AG04449 (cell line): ENCODE results near the gene LYVE1.
"Not testable (repeated sequence)": the region's sequence is repeated elsewhere in the genome, so short reads cannot be mapped to it uniquely, and the experiment has no call there.

ENCODE experiments used
- CTCF ChIA-PET: fragments of 350-600 bp; formaldehyde crosslinking; extraction: SDS; loops from one replicate; lab custom pipeline; 2021; ENCODE audit warnings: antibody characterized with exemption; lab: Yijun Ruan, JAX
- POLR2A ChIA-PET: fragments of 400-600, 350-600 bp; formaldehyde crosslinking; extraction: SDS; loops from one replicate; lab custom pipeline; 2020; ENCODE audit warnings: antibody characterized with exemption, inconsistent platforms; lab: Yijun Ruan, JAX
- DNase-seq: peaks from one replicate; pipeline ENCODE4 v3.0.0-alpha.2; 2010; ENCODE audit warnings: low read depth, low spot score
- H3K4me3 ChIP-seq: 2 replicates; pipeline ENCODE4 v1.5.1; 2011; ENCODE audit warnings: low read depth, mild to moderate bottlenecking, control low read depth, low read length
- TF ChIP-seq, protein P1 (sequence below): IDR thresholded peaks from one replicate; pipeline ENCODE4 v1.5.1; 2011; ENCODE audit warnings: mild to moderate bottlenecking, moderate library complexity, low read length, control low read depth, inconsistent platforms; ENCODE audit not compliant: insufficient read depth; ENCODE audit errors: missing control alignments

Gene LYVE1

DNA sequence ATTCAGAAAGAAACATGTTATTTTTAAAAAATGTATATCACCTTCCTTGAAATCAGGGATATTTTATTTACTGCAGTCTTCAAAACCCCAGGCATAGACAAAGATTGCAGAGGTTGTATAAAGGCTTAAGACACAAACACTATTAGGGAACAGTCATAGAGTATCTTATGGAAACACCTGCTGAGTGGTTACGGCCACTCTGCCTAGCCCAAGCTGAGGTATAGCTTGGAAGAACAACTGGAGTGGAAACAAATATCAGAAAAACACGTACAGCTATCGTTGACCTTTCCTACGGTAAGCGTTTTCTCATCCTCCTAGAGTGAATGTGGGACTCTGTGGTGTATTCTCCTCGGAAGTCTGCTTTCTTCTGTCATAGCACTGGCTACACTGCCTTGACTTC lies 30.4 kb upstream of the LYVE1 start:
- POLR2A ChIA-PET = no interaction called here
- CTCF ChIA-PET = interaction anchor here (0.9 kb wide), 1 partner anchor 58 kb away, joined by 4 read pairs; the partner anchor contains the start of gene RNF141
- DNase-seq = no peak
- no peak overlapping the region for H3K4me3 ChIP-seq
- TF ChIP-seq, protein P1, sequence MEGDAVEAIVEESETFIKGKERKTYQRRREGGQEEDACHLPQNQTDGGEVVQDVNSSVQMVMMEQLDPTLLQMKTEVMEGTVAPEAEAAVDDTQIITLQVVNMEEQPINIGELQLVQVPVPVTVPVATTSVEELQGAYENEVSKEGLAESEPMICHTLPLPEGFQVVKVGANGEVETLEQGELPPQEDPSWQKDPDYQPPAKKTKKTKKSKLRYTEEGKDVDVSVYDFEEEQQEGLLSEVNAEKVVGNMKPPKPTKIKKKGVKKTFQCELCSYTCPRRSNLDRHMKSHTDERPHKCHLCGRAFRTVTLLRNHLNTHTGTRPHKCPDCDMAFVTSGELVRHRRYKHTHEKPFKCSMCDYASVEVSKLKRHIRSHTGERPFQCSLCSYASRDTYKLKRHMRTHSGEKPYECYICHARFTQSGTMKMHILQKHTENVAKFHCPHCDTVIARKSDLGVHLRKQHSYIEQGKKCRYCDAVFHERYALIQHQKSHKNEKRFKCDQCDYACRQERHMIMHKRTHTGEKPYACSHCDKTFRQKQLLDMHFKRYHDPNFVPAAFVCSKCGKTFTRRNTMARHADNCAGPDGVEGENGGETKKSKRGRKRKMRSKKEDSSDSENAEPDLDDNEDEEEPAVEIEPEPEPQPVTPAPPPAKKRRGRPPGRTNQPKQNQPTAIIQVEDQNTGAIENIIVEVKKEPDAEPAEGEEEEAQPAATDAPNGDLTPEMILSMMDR = no peak

DNA sequence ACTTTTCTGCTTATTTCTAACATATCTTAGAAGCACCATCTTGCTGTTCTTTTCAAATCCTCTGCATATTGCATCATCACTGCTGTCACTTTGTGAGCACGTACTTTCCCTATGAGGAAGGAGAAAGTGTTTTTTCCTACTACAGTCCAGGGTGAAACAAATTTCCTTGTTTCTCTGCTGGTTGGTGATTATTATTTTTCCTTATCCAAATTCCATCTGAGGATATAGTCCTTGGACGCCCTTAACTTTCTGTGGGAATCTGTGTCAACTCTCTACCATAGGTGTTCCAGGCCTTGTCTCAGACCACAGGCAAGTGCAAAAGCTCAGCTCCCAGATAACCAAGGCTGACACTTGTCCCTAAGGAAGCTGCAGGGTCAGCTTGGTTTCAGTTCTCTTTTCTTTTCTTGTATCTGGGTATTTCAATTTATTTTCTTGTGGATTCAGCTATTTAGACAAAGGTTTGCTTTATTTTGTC lies 29.4 kb upstream of the LYVE1 start:
- DNase-seq = no peak
- POLR2A ChIA-PET = no interaction called here
- TF ChIP-seq, protein P1 = no peak
- CTCF ChIA-PET = no interaction called here
- no peak overlapping the region for H3K4me3 ChIP-seq

DNA sequence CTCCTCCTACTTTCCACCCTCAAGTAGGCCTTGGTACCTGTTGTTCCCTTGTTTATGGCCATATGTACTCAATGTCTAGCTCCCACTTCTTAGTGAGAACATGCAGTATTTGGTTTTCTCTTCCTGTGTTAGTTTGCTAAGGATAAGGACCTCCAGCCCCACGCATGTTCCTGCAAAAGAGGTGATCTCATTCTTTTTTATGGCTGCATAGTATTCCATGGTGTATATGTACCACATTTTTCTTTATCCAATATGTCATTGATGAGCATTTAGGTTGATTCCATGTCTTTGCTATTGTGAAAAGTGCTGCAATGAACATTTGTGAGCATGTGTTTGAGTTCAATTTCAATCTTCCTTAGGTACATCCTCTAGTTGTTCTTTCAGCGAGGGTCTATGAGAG lies 27.4 kb upstream of the LYVE1 start:
- DNase-seq, H3K4me3 ChIP-seq, POLR2A ChIA-PET: not testable (repeated sequence)
- CTCF ChIA-PET = interaction anchor here (1.2 kb wide), 1 partner anchor 31 kb away, joined by 3 read pairs; no protein-coding TSS in a partner anchor

DNA sequence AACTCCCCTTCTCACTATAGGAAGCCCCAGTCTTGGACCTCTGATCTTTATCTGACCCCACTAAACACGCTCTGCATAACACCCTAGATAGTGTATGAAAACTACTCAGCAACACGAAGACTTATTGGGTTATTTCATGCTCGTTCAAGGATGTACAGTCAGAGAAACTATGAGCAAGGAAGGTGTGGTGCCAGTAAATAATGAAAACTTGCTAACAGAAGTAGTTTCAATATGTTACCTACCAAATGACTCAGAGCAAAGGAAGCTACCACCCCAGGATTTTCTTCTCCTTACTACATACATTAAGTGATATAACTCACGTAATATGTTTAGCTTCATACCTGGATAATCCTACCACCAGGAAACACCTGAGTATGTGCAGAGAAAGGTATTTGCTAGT lies 25.9 kb upstream of the LYVE1 start:
- no peak overlapping the region for H3K4me3 ChIP-seq
- POLR2A ChIA-PET = no interaction called here
- CTCF ChIA-PET = interaction anchor here (1.5 to 2.1 kb wide), 2 partner anchors 12 to 53 kb away, joined by 5 to 6 read pairs; partner anchors contain the start of gene RNF141
- TF ChIP-seq, protein P1 = no peak
- no peak for DNase-seq

DNA sequence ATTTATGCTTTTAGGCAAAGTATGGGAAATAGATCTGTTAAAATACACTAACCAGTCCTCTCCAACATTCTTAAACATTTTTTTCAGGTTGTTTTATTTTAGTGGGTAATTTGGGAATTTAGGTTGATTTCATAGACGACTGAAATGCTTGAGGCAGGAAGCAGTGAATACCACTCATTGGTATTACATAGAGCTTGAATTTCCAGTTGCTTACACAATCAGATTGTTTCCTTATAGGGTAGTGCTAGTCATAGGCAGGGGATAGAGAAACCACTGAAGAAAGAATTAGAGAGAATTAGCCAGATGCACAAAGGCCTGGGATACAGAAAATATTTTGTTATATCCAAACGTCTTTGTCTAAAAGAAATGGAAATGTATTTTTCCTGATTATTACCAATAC lies 23.9 kb upstream of the LYVE1 start:
- no peak overlapping the region for H3K4me3 ChIP-seq
- peak; percentile 86 for DNase-seq
- POLR2A ChIA-PET = interaction anchor here (0.8 to 1.0 kb wide), 2 partner anchors 14 to 288 kb away, joined by 3 read pairs; partner anchors contain the start of gene ADM
- TF ChIP-seq, protein P1 = no peak
- CTCF ChIA-PET = interaction anchor here (1.0 to 2.8 kb wide), 3 partner anchors 12 to 186 kb away, joined by 3 to 8 read pairs (median 4); partner anchors contain the start of gene RNF141

DNA sequence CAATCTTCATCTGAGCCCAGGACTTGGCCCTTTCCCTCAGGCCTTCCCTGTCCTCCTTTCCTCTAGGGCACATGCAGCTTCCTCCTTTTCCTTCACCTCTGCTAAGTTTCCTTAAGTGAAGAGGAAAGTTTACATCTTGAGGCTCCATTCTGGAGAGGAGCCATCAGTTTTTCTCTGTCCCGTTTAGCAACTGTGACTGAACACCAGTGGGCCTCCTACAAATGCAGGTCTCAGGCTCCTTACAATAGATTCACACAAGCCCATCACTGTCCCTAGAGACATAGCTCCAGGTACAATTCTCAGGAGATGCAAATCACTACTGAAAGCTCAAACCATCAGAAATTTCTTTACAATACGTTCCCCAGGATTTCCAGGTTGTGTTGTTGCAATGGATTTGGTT lies 23.3 kb upstream of the LYVE1 start:
- POLR2A ChIA-PET = interaction anchor here (1.0 kb wide), 1 partner anchor 14 kb away, joined by 3 read pairs; no protein-coding TSS in a partner anchor
- TF ChIP-seq, protein P1 = no peak
- DNase-seq = no peak

More for the DNA sequence above, 23.3 kb upstream of the LYVE1 start:
- no peak overlapping the region for H3K4me3 ChIP-seq
- CTCF ChIA-PET = interaction anchor here (1.9 to 2.8 kb wide), 2 partner anchors 51 to 186 kb away, joined by 4 to 8 read pairs; partner anchors contain the start of gene RNF141
